SK-N-SH (cell line): ENCODE data around the gene HTRA3.

Source experiments
- SIN3A ChIP-seq: IDR thresholded peaks from 2 replicates; pipeline ENCODE4 v1.6.1; 2012; ENCODE audit warnings: low read depth, mild to moderate bottlenecking, low read length, moderate library complexity, borderline replicate concordance
- TF ChIP-seq, protein P1 (sequence below): fragments of 200-600 bp; sonication (generic); IDR thresholded peaks from 2 replicates; pipeline ENCODE4 v1.6.1; 2017; ENCODE audit warnings: antibody characterized with exemption, mild to moderate bottlenecking, moderate library complexity
- TF ChIP-seq, protein P2 (sequence below): IDR thresholded peaks from 2 replicates; pipeline ENCODE4 v1.4.0; 2012; ENCODE audit warnings: low read depth
- TF ChIP-seq, protein P3 (sequence below): fragments of 150-350 bp; IDR thresholded peaks from 2 replicates; pipeline ENCODE4 v1.6.1; 2017; ENCODE audit warnings: antibody characterized with exemption, low read length, low read depth, borderline replicate concordance

DNA sequence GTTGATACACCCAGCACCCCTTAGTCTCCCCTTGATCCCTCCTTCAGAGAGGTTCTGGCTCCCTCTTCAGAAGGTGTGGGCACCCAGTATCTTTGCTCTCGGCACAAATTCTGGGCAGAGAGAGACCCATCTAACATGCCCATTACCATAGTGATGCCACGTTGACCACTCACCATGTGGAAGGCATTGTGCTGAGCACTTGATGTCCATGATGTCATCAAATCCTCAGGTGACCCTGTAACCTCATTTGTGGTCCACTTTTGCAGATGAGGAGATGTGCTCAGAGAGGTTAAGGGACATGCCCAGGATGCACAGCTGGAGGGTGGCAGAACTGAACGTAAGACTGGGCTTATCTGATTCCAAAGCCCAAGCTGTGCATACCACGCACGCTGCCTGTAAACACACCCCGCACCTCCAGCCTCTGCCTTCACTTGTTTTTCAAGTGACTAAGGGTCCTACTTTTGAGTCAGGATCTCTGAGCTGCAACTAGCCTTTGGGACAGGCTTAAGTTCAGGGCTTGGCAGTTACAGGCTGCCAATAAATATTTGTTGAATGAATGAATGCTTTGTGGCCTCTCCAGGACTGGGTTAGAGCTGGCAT lies 55.2 kb downstream of the HTRA3 start:
- TF ChIP-seq SIN3A: no peak
- TF ChIP-seq, protein P1, sequence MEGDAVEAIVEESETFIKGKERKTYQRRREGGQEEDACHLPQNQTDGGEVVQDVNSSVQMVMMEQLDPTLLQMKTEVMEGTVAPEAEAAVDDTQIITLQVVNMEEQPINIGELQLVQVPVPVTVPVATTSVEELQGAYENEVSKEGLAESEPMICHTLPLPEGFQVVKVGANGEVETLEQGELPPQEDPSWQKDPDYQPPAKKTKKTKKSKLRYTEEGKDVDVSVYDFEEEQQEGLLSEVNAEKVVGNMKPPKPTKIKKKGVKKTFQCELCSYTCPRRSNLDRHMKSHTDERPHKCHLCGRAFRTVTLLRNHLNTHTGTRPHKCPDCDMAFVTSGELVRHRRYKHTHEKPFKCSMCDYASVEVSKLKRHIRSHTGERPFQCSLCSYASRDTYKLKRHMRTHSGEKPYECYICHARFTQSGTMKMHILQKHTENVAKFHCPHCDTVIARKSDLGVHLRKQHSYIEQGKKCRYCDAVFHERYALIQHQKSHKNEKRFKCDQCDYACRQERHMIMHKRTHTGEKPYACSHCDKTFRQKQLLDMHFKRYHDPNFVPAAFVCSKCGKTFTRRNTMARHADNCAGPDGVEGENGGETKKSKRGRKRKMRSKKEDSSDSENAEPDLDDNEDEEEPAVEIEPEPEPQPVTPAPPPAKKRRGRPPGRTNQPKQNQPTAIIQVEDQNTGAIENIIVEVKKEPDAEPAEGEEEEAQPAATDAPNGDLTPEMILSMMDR: no peak
- TF ChIP-seq, protein P2, sequence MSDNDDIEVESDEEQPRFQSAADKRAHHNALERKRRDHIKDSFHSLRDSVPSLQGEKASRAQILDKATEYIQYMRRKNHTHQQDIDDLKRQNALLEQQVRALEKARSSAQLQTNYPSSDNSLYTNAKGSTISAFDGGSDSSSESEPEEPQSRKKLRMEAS: no peak
- TF ChIP-seq, protein P3, sequence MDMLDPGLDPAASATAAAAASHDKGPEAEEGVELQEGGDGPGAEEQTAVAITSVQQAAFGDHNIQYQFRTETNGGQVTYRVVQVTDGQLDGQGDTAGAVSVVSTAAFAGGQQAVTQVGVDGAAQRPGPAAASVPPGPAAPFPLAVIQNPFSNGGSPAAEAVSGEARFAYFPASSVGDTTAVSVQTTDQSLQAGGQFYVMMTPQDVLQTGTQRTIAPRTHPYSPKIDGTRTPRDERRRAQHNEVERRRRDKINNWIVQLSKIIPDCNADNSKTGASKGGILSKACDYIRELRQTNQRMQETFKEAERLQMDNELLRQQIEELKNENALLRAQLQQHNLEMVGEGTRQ: no peak
